DMS79 treated with DMSO at 0.1 percent for 48 hours (cell line): ENCODE measurements around the gene ARSI.
"Not testable (repeated sequence)": the region's sequence is repeated elsewhere in the genome, so short reads cannot be mapped to it uniquely, and the experiment has no call there.

ENCODE experiments used
- DNase-seq: peaks from one replicate; lab custom pipeline; 2025; lab: John Stamatoyannopoulos, UW

ARSI gene

GRCh38 chr5:150265870-150266383 is 36.8 kb downstream of the ARSI start:
- DNase-seq: no peak

GRCh38 chr5:150264667-150265603 is 37.8 kb downstream of the ARSI start:
- DNase-seq: no peak

- no peak for DNase-seq
Measured at GRCh38 chr5:150263801-150264621, 38.7 kb downstream of the ARSI start.

- no peak for DNase-seq
Measured at GRCh38 chr5:150263375-150263775, 39.3 kb downstream of the ARSI start.

- DNase-seq: no peak
Measured at GRCh38 chr5:150262502-150262901, 40.2 kb downstream of the ARSI start.

- DNase-seq: no peak
Measured at GRCh38 chr5:150261231-150261630, 41.5 kb downstream of the ARSI start.

GRCh38 chr5:150258130-150258529 is 44.6 kb downstream of the ARSI start:
- DNase-seq: no peak

GRCh38 chr5:150257424-150257823 is 45.3 kb downstream of the ARSI start:
- no peak for DNase-seq

GRCh38 chr5:150256410-150257064 is 46.2 kb downstream of the ARSI start:
- DNase-seq: no peak

GRCh38 chr5:150255659-150256409 is 46.9 kb downstream of the ARSI start:
- no peak for DNase-seq

- no peak for DNase-seq
Measured at GRCh38 chr5:150254774-150255173, 47.9 kb downstream of the ARSI start.

GRCh38 chr5:150254363-150254762 is 48.3 kb downstream of the ARSI start:
- no peak for DNase-seq

GRCh38 chr5:150253416-150254208 is 49.1 kb downstream of the ARSI start:
- DNase-seq: no peak

- DNase-seq: no peak
Measured at GRCh38 chr5:150252489-150252888, 50.2 kb downstream of the ARSI start.

GRCh38 chr5:150251504-150251903 is 51.2 kb downstream of the ARSI start:
- no peak for DNase-seq

GRCh38 chr5:150249744-150250143 is 53.0 kb downstream of the ARSI start:
- no peak for DNase-seq

GRCh38 chr5:150248946-150249345 is 53.8 kb downstream of the ARSI start:
- DNase-seq: no peak

- not testable (repeated sequence) for DNase-seq
Measured at GRCh38 chr5:150248493-150248892, 54.2 kb downstream of the ARSI start.

- no peak for DNase-seq
Measured at GRCh38 chr5:150247726-150248125, 55.0 kb downstream of the ARSI start.

- no peak for DNase-seq
Measured at GRCh38 chr5:150246835-150247234, 55.9 kb downstream of the ARSI start.

GRCh38 chr5:150246429-150246828 is 56.3 kb downstream of the ARSI start:
- DNase-seq: no peak
